Fibroblast of lung (primary cell): ENCODE data around the gene BTBD16. TPM values are rescaled to one million over a fixed set of nuclear protein-coding genes. Genes with fewer than 3 reads are reported as not detected.

Source experiments
- DNase-seq, 2 donors: peaks; one replicate each; pipeline versions ENCODE4 v3.0.0 to v3.0.0-alpha.2; 2010; ENCODE audit warnings: low read depth in 2 of 2
- H2AFZ ChIP-seq: 2 replicates; pipeline ENCODE4 v1.5.1; 2012; ENCODE audit warnings: low read length, control low read depth, inconsistent platforms
- H3K27ac ChIP-seq: 2 replicates; pipeline ENCODE4 v1.5.1; 2011; ENCODE audit warnings: low read length, control low read depth; ENCODE audit not compliant: insufficient read depth
- H3K27me3 ChIP-seq: 2 replicates; pipeline ENCODE4 v1.5.1; 2011; ENCODE audit warnings: mild to moderate bottlenecking, low read length; ENCODE audit not compliant: control insufficient read depth, insufficient read depth
- H3K36me3 ChIP-seq: 2 replicates; pipeline ENCODE4 v1.5.1; 2011; ENCODE audit warnings: low read length; ENCODE audit not compliant: control insufficient read depth, insufficient read depth
- H3K4me1 ChIP-seq: 2 replicates; pipeline ENCODE4 v1.5.1; 2011; ENCODE audit warnings: low read length; ENCODE audit not compliant: control insufficient read depth, insufficient read depth; ENCODE audit errors: extremely low read depth
- H3K4me2 ChIP-seq: 2 replicates; pipeline ENCODE4 v1.5.1; 2011; ENCODE audit warnings: low read length, control low read depth; ENCODE audit not compliant: insufficient read depth; ENCODE audit errors: extremely low read depth
- H3K4me3 ChIP-seq, 4 experiments: fragments of 200-600 bp in 1 of 4; sonication (generic) in 1 of 4; replicated peaks in 1 of 4; 2 replicates each; pipeline ENCODE4 v1.5.1; 2011 to 2016; ENCODE audit warnings: low read length in 4 of 4, low read depth in 3 of 4, mild to moderate bottlenecking in 3 of 4, control low read depth in 2 of 4, inconsistent platforms in 1 of 4, mixed read lengths in 1 of 4; ENCODE audit not compliant: insufficient read depth in 1 of 4; ENCODE audit errors: control extremely low read depth in 1 of 4
- H3K79me2 ChIP-seq: 2 replicates; pipeline ENCODE4 v1.5.1; 2012; ENCODE audit warnings: mild to moderate bottlenecking, low read length, inconsistent platforms; ENCODE audit not compliant: control insufficient read depth, insufficient read depth
- H3K9ac ChIP-seq: 2 replicates; pipeline ENCODE4 v1.5.1; 2011; ENCODE audit warnings: mild to moderate bottlenecking, low read length, control low read depth; ENCODE audit not compliant: insufficient read depth
- H3K9me3 ChIP-seq: 2 replicates; pipeline ENCODE4 v1.5.1; 2012; ENCODE audit warnings: low read depth, low read length; ENCODE audit not compliant: control insufficient read depth, insufficient read depth
- H4K20me1 ChIP-seq: 2 replicates; pipeline ENCODE4 v1.5.1; 2011; ENCODE audit warnings: low read length; ENCODE audit not compliant: control insufficient read depth, insufficient read depth; ENCODE audit errors: extremely low read depth
- CTCF ChIP-seq, 2 donors: IDR thresholded peaks in 1 of 2; conservative IDR thresholded peaks in 1 of 2; 1 replicate in 1 of 2; 2 replicates in 1 of 2; pipeline ENCODE4 v1.5.1; 2011 to 2012; ENCODE audit warnings: low read length in 2 of 2, control low read depth in 1 of 2, inconsistent platforms in 1 of 2, low read depth in 1 of 2, mild to moderate bottlenecking in 1 of 2
- EZH2 ChIP-seq: IDR thresholded peaks from 2 replicates; pipeline ENCODE4 v1.5.1; 2012; ENCODE audit warnings: low read length, control low read depth, mild to moderate bottlenecking; ENCODE audit errors: missing control alignments
- polyA plus RNA-seq, 2 donors: library from polyadenylated mRNA; depleted of rRNA in 1 of 2; stranded (reverse) in 1 of 2; unstranded in 1 of 2; fragments of >200 nt; gene quantifications; 2 replicates each; pipeline ENCODE4 v1.2.1, GENCODE V29; 2011 to 2012; ENCODE audit warnings: missing spikeins in 1 of 2
- total RNA-seq: library from RNA; depleted of rRNA; stranded (reverse); fragments of >200 nt; gene quantifications from 2 replicates; pipeline ENCODE4 v1.2.1, GENCODE V29; 2014

BTBD16 gene
- total and polyA plus RNA-seq, 2 donors (not counting 1 experiment from before 2014, with no cell fraction given), result not detected

GRCh38 chr10:122265896-122266295 lies 5.2 kb upstream of the BTBD16 start:
- Histone ChIP-seq H3K9ac (no peak overlapping the region), H3K4me3 (no peak overlapping the region), H3K27ac (no peak overlapping the region), H3K4me1 (peaks cover 5% of the 10 kb centered on the region), H2AFZ (no peak overlapping the region), H3K4me2 (no peak overlapping the region), H3K27me3 (no peaks in the 10 kb centered on the region), H4K20me1 (no peaks in the 10 kb centered on the region), H3K9me3 (no peaks in the 10 kb centered on the region), H3K36me3 (no peaks in the 10 kb centered on the region), H3K79me2 (no peaks in the 10 kb centered on the region)
- TF ChIP-seq CTCF (conservative IDR thresholded peaks at IDR 0.05 in 1 of 2, IDR thresholded peaks at IDR 0.05 in 1 of 2; ENCODE audit: low read depth in 1 of 2, low read length in 2 of 2), result no peak
- no peak for TF ChIP-seq EZH2
- no peak for DNase-seq

GRCh38 chr10:122267849-122268737 lies 3.0 kb upstream of the BTBD16 start:
- Histone ChIP-seq H3K79me2 (no peaks in the 10 kb centered on the region), H3K4me3 (no peak overlapping the region), H3K36me3 (no peaks in the 10 kb centered on the region), H3K9me3 (no peaks in the 10 kb centered on the region), H3K4me1 (peaks cover 5% of the 10 kb centered on the region), H3K27me3 (no peaks in the 10 kb centered on the region), H3K9ac (no peak overlapping the region), H2AFZ (no peak overlapping the region), H4K20me1 (no peaks in the 10 kb centered on the region), H3K27ac (no peak overlapping the region), H3K4me2 (no peak overlapping the region)
- peak in 1 of 2 donors; percentile 30 for DNase-seq
- TF ChIP-seq EZH2 (no peak), CTCF (conservative IDR thresholded peaks at IDR 0.05 in 1 of 2, IDR thresholded peaks at IDR 0.05 in 1 of 2; ENCODE audit: low read depth in 1 of 2, low read length in 2 of 2) (peak; percentile 91 to 94)

- no peak overlapping the region for H3K27ac ChIP-seq
- H3K4me2 ChIP-seq, result no peak overlapping the region
These were observed 1.9 kb upstream of the BTBD16 start for GRCh38 chr10:122269059-122269687.

More at GRCh38 chr10:122269059-122269687, 1.9 kb upstream of the BTBD16 start:
- no peaks in the 10 kb centered on the region for H3K36me3 ChIP-seq
- no peak for TF ChIP-seq CTCF (conservative IDR thresholded peaks at IDR 0.05 in 1 of 2, IDR thresholded peaks at IDR 0.05 in 1 of 2; ENCODE audit: low read depth in 1 of 2, low read length in 2 of 2)
- no peak for TF ChIP-seq EZH2
- H3K79me2 ChIP-seq, result no peaks in the 10 kb centered on the region
- no peak overlapping the region for H3K4me3 ChIP-seq
- no peaks in the 10 kb centered on the region for H3K27me3 ChIP-seq
- no peaks in the 10 kb centered on the region for H3K9me3 ChIP-seq
- H4K20me1 ChIP-seq, result no peaks in the 10 kb centered on the region
- no peak overlapping the region for H2AFZ ChIP-seq
- peaks cover 5% of the 10 kb centered on the region for H3K4me1 ChIP-seq
- no peak overlapping the region for H3K9ac ChIP-seq
- DNase-seq, result no peak
